ENCODE results near the gene TIGD1. TPM values are rescaled to one million over a fixed set of nuclear protein-coding genes. Genes with fewer than 3 reads are reported as not detected.
A peak's percentile ranks its signal among the peaks of the same experiment; 100 is the strongest.

The TIGD1 gene
- total and polyA plus RNA-seq, 2 of the 13 experiments (the other 11 are each of a cell fraction or from before 2014, with no cell fraction given) = 3.5 to 9.5 TPM

GRCh38 chr2:232503809-232504323 lies 46.5 kb downstream of the TIGD1 start:
- no peak overlapping the region for H3K9ac ChIP-seq (ENCODE audit: insufficient read depth, low read depth, low read length)
- DNase-seq (ENCODE audit: low spot score) (no peak), ATAC-seq (no peak), FAIRE-seq (no peak)
- H3K9me3 ChIP-seq (ENCODE audit: low read length) = no peaks in the 10 kb centered on the region
- no peaks in the 10 kb centered on the region for H3K36me3 ChIP-seq (replicated peaks in 1 of 2; ENCODE audit: control insufficient read depth in 1 of 2, insufficient read depth in 2 of 2, low read length in 2 of 2)
- no TSS peak for BruUV-seq (replicated peaks)
- H3K4me2 ChIP-seq (ENCODE audit: low read depth, low read length) = peak overlapping the region; percentile 72
- TF ChIP-seq ZNF512B (CRISPR knock-in tag; IDR thresholded peaks at IDR 0.05; ENCODE audit: borderline replicate concordance) = no peak
- TF ChIP-seq ZBTB21 (CRISPR knock-in tag; IDR thresholded peaks at IDR 0.05) = no peak
- peak; percentile 99 for TF ChIP-seq EZH2 (conservative IDR thresholded peaks at IDR 0.05; ENCODE audit: low read depth, low read length)
- TF ChIP-seq ZNF276 (CRISPR knock-in tag; IDR thresholded peaks at IDR 0.05; ENCODE audit: low read depth) = no peak
- ChIA-PET POLR2A (no interaction called here), CTCF (ENCODE audit: low intra/inter-chr PET ratio, low total read pairs) (no interaction called here)
- H4K20me1 ChIP-seq (ENCODE audit: insufficient read depth, low read length) = no peaks in the 10 kb centered on the region
- H3K79me2 ChIP-seq (ENCODE audit: insufficient read depth, low read length) = no peaks in the 10 kb centered on the region
- H2AFZ ChIP-seq (ENCODE audit: low read length) = no peak overlapping the region
- H3K4me3 ChIP-seq (replicated peaks in 1 of 3; ENCODE audit: insufficient read depth in 1 of 3, low read depth in 2 of 3, low read length in 3 of 3) = peak overlapping the region in 2 of 3 experiments; percentile 52 to 67; a peak in 3 of 6 replicates
- peaks cover 11% of the 10 kb centered on the region for H3K4me1 ChIP-seq (ENCODE audit: insufficient read depth, low read length)
- peaks cover 18 to 94% of the 10 kb centered on the region in 2 experiments for H3K27me3 ChIP-seq (ENCODE audit: control insufficient read depth in 1 of 2, insufficient read depth in 2 of 2, low read length in 2 of 2)
- intact Hi-C loops (cut with micrococcal nuclease; ENCODE audit: unreplicated experiment) (no loop called here), in situ Hi-C loops (cut with HindIII; ENCODE audit: extremely low pct_ligation_motif_present, low pct_unique_long_range_greater_than_20kb) (no loop called here)
- no peak overlapping the region for H3K27ac ChIP-seq (ENCODE audit: extremely low read length, insufficient read depth, low read length)
- WGBS (ENCODE audit: low lambda C conversion rate) = 31% methylated on average over 16 of the region's 16 CpGs
